ENCODE measurements around the gene CORIN.

Gene CORIN

DNA sequence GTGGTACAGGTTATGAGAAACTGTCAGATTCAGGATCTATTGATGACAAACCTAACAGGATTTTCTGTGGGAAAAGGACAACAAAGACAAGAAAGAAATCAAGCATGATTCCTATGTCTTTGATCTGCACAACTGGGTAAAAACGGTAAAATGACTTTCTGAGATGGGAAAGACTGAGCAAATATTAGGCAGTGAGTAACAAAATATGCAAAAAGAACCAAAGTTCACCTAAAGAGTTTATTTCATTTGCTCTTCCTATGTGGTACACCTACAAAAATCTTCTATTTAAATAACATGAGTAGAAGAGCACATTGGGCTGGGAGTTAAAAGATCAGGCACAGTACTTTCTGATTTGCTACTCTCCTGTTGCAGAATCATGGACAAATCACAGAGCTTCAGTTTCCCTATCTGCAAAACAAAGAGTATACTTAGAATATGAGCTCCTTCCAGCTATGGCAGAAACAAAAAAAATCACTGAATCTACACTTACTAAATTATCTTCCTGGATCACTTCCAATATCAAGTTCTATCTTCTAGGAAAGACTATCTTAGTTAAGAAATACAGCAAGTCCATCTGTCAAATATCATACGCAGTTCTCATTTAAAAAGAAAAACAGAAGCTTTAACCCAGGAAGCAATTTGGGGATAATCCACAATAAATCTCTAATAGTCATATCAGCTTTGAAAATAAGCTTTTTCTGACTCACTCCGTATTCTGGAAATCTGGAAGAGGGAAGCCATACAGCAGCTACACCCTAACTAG, 39.1 kb upstream of the CORIN start:
- no peak overlapping the region for H3K4me2 ChIP-seq (ENCODE audit: low read depth, low read length)
- TF ChIP-seq EZH2 (optimal IDR thresholded peaks at IDR 0.05; ENCODE audit: low read depth, low read length), result no peak
- TF ChIP-seq, protein P1, sequence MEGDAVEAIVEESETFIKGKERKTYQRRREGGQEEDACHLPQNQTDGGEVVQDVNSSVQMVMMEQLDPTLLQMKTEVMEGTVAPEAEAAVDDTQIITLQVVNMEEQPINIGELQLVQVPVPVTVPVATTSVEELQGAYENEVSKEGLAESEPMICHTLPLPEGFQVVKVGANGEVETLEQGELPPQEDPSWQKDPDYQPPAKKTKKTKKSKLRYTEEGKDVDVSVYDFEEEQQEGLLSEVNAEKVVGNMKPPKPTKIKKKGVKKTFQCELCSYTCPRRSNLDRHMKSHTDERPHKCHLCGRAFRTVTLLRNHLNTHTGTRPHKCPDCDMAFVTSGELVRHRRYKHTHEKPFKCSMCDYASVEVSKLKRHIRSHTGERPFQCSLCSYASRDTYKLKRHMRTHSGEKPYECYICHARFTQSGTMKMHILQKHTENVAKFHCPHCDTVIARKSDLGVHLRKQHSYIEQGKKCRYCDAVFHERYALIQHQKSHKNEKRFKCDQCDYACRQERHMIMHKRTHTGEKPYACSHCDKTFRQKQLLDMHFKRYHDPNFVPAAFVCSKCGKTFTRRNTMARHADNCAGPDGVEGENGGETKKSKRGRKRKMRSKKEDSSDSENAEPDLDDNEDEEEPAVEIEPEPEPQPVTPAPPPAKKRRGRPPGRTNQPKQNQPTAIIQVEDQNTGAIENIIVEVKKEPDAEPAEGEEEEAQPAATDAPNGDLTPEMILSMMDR (IDR thresholded peaks at IDR 0.05; ENCODE audit: low read length), result no peak
- no peak overlapping the region for H2AFZ ChIP-seq (ENCODE audit: low read length)
- H4K20me1 ChIP-seq (ENCODE audit: insufficient read depth, low read length), result no peaks in the 10 kb centered on the region
- H3K27me3 ChIP-seq (replicated peaks; ENCODE audit: insufficient read depth, low read length), result no peaks in the 10 kb centered on the region
- no peak for DNase-seq
- no peaks in the 10 kb centered on the region for H3K79me2 ChIP-seq (ENCODE audit: low read length)
- H3K36me3 ChIP-seq (replicated peaks; ENCODE audit: insufficient read depth, low read length), result peaks cover 7% of the 10 kb centered on the region; the same call in 1 of the 2 replicates
- no peaks in the 10 kb centered on the region for H3K9me2 ChIP-seq (replicated peaks; ENCODE audit: insufficient read depth, low read length)
- no peak overlapping the region for H3K27ac ChIP-seq (ENCODE audit: low read length)
- H3K4me1 ChIP-seq (ENCODE audit: low read length), result no peaks in the 10 kb centered on the region
- H3K9me3 ChIP-seq (replicated peaks; ENCODE audit: insufficient read depth, low read length), result no peaks in the 10 kb centered on the region
- H3K4me3 ChIP-seq (ENCODE audit: low read length), result no peak overlapping the region
- no peaks in the 10 kb centered on the region for H3F3A ChIP-seq (ENCODE audit: insufficient read depth, low read length)
- no peak overlapping the region for H3K9ac ChIP-seq (ENCODE audit: low read length)

DNA sequence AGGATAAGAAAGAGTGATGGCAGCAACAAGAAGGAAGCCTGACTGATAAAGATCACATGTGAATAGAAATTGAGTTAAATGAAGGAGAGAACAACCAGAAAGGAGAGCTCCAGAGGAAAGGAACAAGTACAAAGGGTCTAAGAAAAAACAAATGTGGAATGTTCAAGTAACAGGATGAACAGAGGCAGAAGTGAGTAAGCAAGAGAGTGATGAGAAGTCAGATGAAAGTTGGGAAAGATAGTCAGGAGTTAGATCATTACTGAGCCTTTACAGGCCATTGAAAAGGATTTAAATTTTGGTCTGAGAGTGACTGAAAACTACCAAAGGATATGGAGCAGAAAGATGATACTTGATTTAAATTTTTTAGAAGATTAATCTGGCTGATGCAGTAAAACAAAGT, 38.4 kb upstream of the CORIN start:
- TF ChIP-seq, protein P1 (IDR thresholded peaks at IDR 0.05; ENCODE audit: low read length), result no peak
- TF ChIP-seq EZH2phosphoT487 (IDR thresholded peaks at IDR 0.05; ENCODE audit: low read length) (no peak), EZH2 (optimal IDR thresholded peaks at IDR 0.05; ENCODE audit: low read depth, low read length) (no peak)
- Histone ChIP-seq H3K27me3 (replicated peaks; ENCODE audit: insufficient read depth, low read length) (no peaks in the 10 kb centered on the region), H3K9me2 (replicated peaks; ENCODE audit: insufficient read depth, low read length) (no peaks in the 10 kb centered on the region), H3F3A (ENCODE audit: insufficient read depth, low read length) (no peaks in the 10 kb centered on the region), H2AFZ (ENCODE audit: low read length) (no peak overlapping the region), H3K4me3 (ENCODE audit: low read length) (no peak overlapping the region), H3K36me3 (replicated peaks; ENCODE audit: insufficient read depth, low read length) (peaks cover 7% of the 10 kb centered on the region; the same call in 1 of the 2 replicates), H3K79me2 (ENCODE audit: low read length) (no peaks in the 10 kb centered on the region), H3K4me2 (ENCODE audit: low read depth, low read length) (no peak overlapping the region), H3K9me3 (replicated peaks; ENCODE audit: insufficient read depth, low read length) (no peaks in the 10 kb centered on the region), H3K27ac (ENCODE audit: low read length) (no peak overlapping the region), H4K20me1 (ENCODE audit: insufficient read depth, low read length) (no peaks in the 10 kb centered on the region), H3K9ac (ENCODE audit: low read length) (no peak overlapping the region), H3K4me1 (ENCODE audit: low read length) (no peaks in the 10 kb centered on the region)
- no peak for DNase-seq

DNA sequence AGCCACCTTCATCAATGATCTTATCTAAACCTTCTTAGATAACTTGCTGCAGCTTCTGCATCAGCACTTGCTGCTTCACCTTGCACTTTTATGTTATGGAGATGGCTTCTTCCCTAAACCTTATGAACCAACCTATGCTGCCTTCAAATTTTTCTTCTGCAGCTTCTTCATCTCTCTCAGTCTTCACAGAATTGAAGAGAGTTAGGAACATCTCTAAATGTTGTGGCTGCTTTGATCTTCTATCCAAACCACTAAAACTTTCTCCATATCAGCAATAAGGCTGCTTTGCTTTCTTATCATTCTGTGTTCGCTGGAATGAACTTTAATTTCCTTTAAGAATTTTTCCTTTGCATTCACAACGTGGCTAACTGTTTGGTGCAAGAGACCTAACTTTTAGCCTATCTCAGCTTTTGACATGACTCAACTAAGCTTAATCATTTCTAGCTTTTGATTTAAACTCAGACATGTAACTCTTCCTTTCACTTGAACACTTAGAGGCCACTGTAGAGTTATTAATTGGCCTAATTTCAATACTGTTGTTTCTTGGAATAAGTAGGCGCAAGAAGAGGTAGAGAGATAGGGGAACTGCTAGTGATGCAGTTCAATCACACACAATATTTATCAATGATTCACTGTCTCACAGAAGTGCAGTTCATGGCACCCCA, 36.1 kb upstream of the CORIN start:
- H2AFZ ChIP-seq (ENCODE audit: low read length), result no peak overlapping the region
- no peak overlapping the region for H3K4me2 ChIP-seq (ENCODE audit: low read depth, low read length)
- peaks cover 7% of the 10 kb centered on the region; the same call in 1 of the 2 replicates for H3K36me3 ChIP-seq (replicated peaks; ENCODE audit: insufficient read depth, low read length)
- H3K9me3 ChIP-seq (replicated peaks; ENCODE audit: insufficient read depth, low read length), result no peaks in the 10 kb centered on the region
- H3K79me2 ChIP-seq (ENCODE audit: low read length), result no peaks in the 10 kb centered on the region
- no peaks in the 10 kb centered on the region for H3K27me3 ChIP-seq (replicated peaks; ENCODE audit: insufficient read depth, low read length)
- H3K9ac ChIP-seq (ENCODE audit: low read length), result no peak overlapping the region
- H3K27ac ChIP-seq (ENCODE audit: low read length), result no peak overlapping the region
- no peak for TF ChIP-seq EZH2 (optimal IDR thresholded peaks at IDR 0.05; ENCODE audit: low read depth, low read length)
- TF ChIP-seq, protein P1 (IDR thresholded peaks at IDR 0.05; ENCODE audit: low read length), result no peak
- no peak for TF ChIP-seq EZH2phosphoT487 (IDR thresholded peaks at IDR 0.05; ENCODE audit: low read length)
- no peaks in the 10 kb centered on the region for H3K9me2 ChIP-seq (replicated peaks; ENCODE audit: insufficient read depth, low read length)
- no peak for DNase-seq
- no peaks in the 10 kb centered on the region for H3K4me1 ChIP-seq (ENCODE audit: low read length)
- no peak overlapping the region for H3K4me3 ChIP-seq (ENCODE audit: low read length)
- H4K20me1 ChIP-seq (ENCODE audit: insufficient read depth, low read length), result no peaks in the 10 kb centered on the region
- H3F3A ChIP-seq (ENCODE audit: insufficient read depth, low read length), result no peaks in the 10 kb centered on the region

Data from MM.1S (cell line).